Suprapubic skin (tissue), 4 donors: ENCODE measurements around the gene IHH.

Experiments
- EP300 ChIP-seq: sonication (generic); formaldehyde crosslinking; IDR thresholded peaks from one replicate; pipeline ENCODE4 v1.6.1; 2017; ENCODE audit warnings: antibody characterized with exemption
- POLR2A ChIP-seq, 2 donors: fragments of 450-650 bp; IDR thresholded peaks; one replicate each; pipeline ENCODE4 v1.6.1; 2017; ENCODE audit warnings: antibody characterized with exemption in 2 of 2, mild to moderate bottlenecking in 2 of 2, moderate library complexity in 2 of 2
- POLR2AphosphoS5 ChIP-seq, 3 donors: sonication (generic); formaldehyde crosslinking; IDR thresholded peaks; one replicate each; pipeline ENCODE4 v1.6.1; 2017; ENCODE audit warnings: antibody characterized with exemption in 3 of 3
- TF ChIP-seq, protein P1 (sequence below), 2 donors: fragments of 200-600 bp in 1 of 2; fragments of 450-650 bp in 1 of 2; sonication (generic) in 1 of 2; IDR thresholded peaks; one replicate each; pipeline ENCODE4 v1.5.1; 2016 to 2019; ENCODE audit warnings: antibody characterized with exemption in 2 of 2, mild to moderate bottlenecking in 1 of 2, moderate library complexity in 1 of 2

DNA sequence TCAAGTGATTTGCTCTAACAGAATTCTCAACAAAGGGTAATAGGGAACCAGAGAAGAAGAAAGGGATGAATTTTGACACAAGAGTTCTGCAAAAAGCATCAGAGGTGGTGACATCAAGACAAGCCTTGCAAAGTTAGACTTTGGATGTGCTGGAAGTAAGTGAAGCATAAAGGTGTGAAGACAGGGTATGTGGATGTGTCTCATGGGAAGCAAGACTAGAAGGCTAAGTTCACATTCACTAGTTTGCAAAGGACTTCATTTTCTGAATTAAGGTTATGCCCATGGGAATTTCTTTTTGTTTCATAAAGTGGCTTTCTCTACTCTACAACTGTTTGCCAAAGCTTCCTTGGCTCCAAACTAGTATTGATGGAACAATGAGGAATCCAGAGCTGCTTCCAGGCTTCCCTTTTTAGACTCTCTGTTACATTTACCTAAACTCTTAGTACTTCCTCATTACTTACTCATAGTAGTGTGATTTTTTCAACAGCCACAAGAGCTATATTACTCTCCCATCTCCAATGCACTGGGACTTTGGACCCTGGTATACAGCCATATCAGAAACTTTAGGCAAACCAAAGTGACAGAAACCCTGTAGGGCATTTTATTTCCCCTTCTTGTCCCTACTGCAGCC lies 21.1 kb upstream of the IHH start:
- TF ChIP-seq EP300 (no peak), POLR2AphosphoS5 (IDR thresholded peaks at IDR 0.05) (no peak), POLR2A (IDR thresholded peaks at IDR 0.05) (no peak)
- TF ChIP-seq, protein P1, sequence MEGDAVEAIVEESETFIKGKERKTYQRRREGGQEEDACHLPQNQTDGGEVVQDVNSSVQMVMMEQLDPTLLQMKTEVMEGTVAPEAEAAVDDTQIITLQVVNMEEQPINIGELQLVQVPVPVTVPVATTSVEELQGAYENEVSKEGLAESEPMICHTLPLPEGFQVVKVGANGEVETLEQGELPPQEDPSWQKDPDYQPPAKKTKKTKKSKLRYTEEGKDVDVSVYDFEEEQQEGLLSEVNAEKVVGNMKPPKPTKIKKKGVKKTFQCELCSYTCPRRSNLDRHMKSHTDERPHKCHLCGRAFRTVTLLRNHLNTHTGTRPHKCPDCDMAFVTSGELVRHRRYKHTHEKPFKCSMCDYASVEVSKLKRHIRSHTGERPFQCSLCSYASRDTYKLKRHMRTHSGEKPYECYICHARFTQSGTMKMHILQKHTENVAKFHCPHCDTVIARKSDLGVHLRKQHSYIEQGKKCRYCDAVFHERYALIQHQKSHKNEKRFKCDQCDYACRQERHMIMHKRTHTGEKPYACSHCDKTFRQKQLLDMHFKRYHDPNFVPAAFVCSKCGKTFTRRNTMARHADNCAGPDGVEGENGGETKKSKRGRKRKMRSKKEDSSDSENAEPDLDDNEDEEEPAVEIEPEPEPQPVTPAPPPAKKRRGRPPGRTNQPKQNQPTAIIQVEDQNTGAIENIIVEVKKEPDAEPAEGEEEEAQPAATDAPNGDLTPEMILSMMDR (IDR thresholded peaks at IDR 0.05) = no peak
